Stimulated activated CD8-positive, alpha-beta memory T cell treated with anti-CD3 and anti-CD28 coated beads, Interleukin-12 subunit alpha, Interleukin-12 subunit beta, amount 100 ng/mL, for 4 hours (primary cell): ENCODE results near the gene NPR1.

Source experiments
- DNase-seq: peaks from one replicate; pipeline ENCODE4 v3.0.0-alpha.2; 2020; ENCODE audit warnings: low read depth

NPR1 gene

DNA sequence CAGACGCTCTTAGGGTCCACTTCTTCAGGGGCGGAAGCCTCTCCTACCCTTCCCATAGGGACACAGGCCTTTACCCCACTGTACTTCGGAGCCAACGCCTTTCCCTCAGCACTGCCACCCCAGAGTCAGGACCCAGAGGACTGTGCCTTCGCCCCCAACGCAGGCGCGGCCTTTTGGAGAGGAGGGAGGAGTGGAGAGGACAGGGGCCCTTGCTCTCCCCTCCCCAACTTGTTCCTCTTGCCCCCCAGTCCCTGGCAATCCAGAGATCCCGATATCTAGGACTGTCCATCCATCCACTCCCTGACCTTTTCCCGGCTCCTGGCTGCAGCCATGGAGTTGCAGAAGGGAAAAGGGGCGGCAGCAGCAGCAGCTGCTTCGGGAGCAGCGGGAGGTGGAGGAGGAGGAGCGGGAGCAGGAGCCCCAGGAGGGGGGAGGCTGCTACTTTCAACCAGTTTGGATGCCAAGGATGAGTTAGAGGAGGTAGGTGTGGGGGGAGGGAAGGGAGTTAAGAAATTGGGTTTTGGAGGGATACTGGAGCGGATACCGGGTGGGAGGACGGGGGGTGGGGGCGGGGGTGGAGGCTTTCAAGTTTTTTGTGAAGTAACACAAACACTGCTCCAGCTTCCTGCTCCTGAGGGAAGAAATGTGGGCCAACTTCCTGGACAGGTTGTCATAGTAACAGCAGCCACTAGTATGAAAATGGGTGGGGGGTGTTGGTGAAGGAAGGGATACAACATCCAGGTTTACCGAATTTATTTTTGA, 50.0 kb downstream of the NPR1 start:
- DNase-seq = peak; percentile 14

DNA sequence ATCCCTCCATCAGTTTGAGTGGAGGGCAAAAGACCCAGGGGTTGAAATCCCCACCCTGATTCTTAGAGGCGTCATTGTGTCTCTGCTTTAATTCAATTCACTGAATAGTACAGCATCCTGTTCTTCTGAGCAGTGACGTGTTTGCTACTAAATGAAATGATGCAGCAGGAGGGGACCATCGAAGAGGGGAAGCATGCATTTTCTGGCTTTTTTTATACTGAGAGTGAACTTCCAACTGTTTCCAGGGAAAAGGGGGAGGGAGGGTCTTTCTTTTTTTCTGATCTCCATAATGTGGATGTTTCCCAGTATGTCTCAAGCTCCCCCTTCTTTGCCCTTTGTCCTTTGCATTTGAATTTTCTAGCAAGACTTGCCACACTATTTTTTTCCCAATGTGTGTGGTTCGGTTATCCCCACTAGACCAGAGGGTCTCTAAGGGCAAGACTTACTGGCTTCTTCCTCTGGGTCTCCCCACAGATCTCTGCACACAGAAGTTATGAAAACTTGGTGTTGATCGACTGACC, 52.0 kb downstream of the NPR1 start:
- no peak for DNase-seq

DNA sequence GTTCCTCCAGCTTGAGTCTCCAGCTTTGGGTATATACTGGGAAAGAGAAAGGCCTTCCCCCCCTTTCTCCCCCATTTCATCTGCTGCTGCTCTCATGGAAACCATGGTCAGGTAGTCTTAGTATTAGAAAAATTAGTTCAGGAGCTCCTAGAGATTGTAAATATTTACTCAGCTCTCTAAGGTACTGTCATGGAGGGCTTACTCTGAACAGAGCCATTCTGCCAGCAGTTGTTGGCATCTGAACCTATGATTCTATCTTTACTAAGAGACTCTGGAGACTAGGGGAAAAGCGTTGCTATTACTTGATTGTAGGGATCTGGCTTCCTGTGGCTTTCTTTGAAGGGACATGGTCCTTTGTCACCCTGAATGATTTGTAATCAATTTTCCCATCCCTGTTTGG, 55.5 kb downstream of the NPR1 start:
- DNase-seq = no peak

DNA sequence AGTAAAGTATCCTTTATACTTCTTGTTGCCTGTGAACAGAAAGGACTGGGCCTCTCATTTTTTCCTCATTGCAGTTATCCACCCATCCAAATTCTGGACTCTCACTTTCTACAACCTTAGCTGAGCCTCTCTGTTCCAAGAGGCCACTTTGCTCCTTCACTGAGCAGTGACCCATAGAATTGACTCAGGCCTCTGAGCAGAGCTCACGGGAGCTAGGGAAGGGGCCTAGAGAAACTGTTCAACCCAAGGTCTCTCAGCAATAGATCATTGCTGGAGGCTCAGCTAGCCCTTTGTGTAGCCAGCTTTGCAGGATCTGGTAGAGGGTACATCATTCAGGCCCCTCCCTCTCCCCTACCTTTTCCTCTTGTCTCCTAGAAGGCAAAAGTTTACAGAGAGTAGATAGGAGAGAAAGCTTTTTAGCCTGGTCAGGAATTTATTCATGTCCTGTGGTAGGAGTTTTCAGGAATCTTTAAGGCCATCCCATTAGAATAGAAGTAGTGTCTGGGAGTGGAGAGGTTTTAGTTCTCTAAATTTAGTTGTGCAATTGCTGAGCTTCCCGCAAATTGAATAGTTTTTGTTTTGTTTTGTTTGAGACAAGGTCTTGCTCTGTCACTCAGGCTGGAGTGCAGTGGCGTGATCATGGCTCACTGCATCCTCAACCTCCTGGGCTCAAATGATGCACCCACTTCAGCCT, 56.1 kb downstream of the NPR1 start:
- no peak for DNase-seq

DNA sequence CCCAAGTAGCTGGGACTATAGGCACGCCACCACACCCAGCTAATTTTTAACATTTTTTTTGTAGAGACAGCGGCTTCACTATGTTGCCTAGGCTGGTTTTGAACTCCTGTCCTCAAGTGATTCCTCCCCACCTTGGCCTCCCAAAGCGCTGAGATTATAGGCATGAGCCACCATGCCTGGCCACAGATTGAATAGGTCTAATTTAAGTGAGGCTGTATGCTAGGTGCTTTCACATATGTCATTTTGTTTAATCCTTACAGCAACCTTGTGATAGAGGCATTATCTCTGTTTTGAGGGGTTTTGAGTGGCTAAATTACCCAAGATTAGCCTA, 56.6 kb downstream of the NPR1 start:
- DNase-seq = no peak

DNA sequence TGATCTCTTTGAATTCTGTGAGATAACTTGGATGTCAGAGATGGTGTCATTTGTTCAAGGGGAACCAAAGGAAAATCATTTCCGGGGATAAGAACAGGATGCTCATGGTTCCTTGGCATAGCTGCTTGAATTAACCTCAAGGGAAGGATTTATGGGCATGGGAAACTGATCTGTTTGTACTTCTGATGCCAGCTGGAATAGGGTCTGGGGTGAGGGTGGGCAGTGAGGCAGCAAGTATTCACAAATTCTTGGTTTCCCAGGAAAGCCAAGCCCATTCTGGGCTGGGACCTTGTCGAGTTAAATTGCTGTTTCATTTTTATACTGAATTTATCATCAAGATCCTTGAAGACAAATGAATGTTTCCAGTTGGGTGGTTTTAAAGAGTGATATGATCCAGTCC, 63.5 kb downstream of the NPR1 start:
- DNase-seq = no peak

DNA sequence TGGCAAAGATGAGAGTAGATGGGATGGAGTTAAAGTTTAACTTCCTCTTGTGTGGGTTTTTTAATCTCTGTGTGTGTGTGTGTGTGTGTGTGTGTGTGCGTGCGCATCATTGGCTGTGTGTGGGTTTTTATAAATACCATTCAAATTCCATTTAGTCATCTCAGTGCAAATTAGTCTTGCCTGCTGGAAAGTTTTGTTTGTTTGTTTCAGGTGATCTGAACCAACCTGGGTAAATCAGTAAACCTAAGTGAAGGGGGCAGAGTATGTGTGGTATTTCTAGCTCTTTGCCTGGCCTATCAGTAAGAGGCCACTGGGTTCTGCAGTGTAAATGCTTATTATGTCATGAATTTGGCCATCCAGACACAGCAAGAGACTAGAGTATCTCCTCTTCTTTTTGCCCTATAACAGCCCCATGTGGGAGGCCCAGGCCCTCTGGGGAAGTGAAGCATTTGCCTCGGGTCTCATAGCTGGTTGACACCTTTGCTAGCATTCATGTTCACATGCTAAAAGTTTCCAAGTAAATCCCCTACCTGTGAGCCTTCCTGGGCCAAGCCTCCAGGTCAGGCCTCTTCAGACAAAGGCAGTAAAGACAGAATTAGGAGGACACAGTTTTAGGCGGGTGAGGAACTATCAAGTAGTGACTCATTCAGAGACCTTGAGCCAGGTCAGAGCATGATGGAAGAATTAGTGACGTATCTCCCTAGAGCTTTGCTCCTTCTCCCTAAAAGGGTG, 64.1 kb downstream of the NPR1 start:
- no peak for DNase-seq
